PC-3 (cell line): ENCODE results near the gene LITAF. TPM values are rescaled to one million over a fixed set of nuclear protein-coding genes. Genes with fewer than 3 reads are reported as not detected.

Experiments used
- ATAC-seq: fragments of 200-7000 bp; cut with Tn5 transposase; 2 replicates; pipeline ENCODE4 v1.9.1; 2020; ENCODE audit warnings: mild to moderate bottlenecking, moderate library complexity
- BruUV-seq: library from RNA; stranded (reverse); fragments of 400-500 nt; replicated peaks from 2 replicates; lab custom pipeline; 2021; lab: Mats Ljungman, UMichigan
- CTCF ChIA-PET: fragments of 300-600 bp; sonication (Branson Sonifier 250); formaldehyde crosslinking; loops from one replicate; lab custom pipeline; 2022; ENCODE audit warnings: antibody characterized with exemption; lab: Charles Lee
- POLR2A ChIA-PET: fragments of 300-600 bp; sonication (Branson Sonifier 250); formaldehyde crosslinking; loops from one replicate; lab custom pipeline; 2022; ENCODE audit warnings: antibody characterized with exemption; ENCODE audit not compliant: unreplicated experiment; lab: Charles Lee
- DNase-seq: peaks from one replicate; pipeline ENCODE4 v3.0.0-alpha.2; 2015
- H2AFZ ChIP-seq: fragments of 300-600 bp; sonication (generic); 2 replicates; pipeline ENCODE4 v1.6.0; 2016; ENCODE audit warnings: antibody characterized with exemption, low read length
- H3F3A ChIP-seq: fragments of 300-600 bp; sonication (generic); one replicate; pipeline ENCODE4 v1.6.0; 2017; ENCODE audit warnings: antibody characterized with exemption, low read length, control low read depth, mild to moderate bottlenecking; ENCODE audit not compliant: unreplicated experiment
- H3K27ac ChIP-seq: fragments of 300-600 bp; sonication (generic); 2 replicates; pipeline ENCODE4 v1.5.1; 2016; ENCODE audit warnings: mild to moderate bottlenecking, low read length
- H3K27me3 ChIP-seq: fragments of 300-600 bp; sonication (generic); 2 replicates; pipeline ENCODE4 v1.6.1; 2016; ENCODE audit warnings: low read length, mixed read lengths
- H3K36me3 ChIP-seq: fragments of 300-600 bp; sonication (generic); 2 replicates; pipeline ENCODE4 v1.6.1; 2016; ENCODE audit warnings: low read depth, mixed run types, low read length, mixed read lengths
- H3K4me1 ChIP-seq: fragments of 300-600 bp; sonication (generic); 2 replicates; pipeline ENCODE4 v1.5.1; 2016; ENCODE audit warnings: low read length; ENCODE audit not compliant: insufficient read depth
- H3K4me2 ChIP-seq: fragments of 300-600 bp; sonication (generic); 2 replicates; pipeline ENCODE4 v1.6.0; 2016; ENCODE audit warnings: low read length
- H3K4me3 ChIP-seq: fragments of 300-600 bp; sonication (generic); 2 replicates; pipeline ENCODE4 v1.5.1; 2016; ENCODE audit warnings: mild to moderate bottlenecking, low read length, mixed read lengths
- H3K79me2 ChIP-seq: fragments of 300-600 bp; sonication (generic); 2 replicates; pipeline ENCODE4 v1.6.1; 2017; ENCODE audit warnings: low read length, mixed read lengths
- H3K9ac ChIP-seq: fragments of 300-600 bp; sonication (generic); 2 replicates; pipeline ENCODE4 v1.6.0; 2016; ENCODE audit warnings: mild to moderate bottlenecking, low read length
- H3K9me2 ChIP-seq: fragments of 300-600 bp; sonication (generic); replicated peaks from 2 replicates; pipeline ENCODE4 v1.6.1; 2016; ENCODE audit warnings: mixed run types, low read length, mixed read lengths
- H3K9me3 ChIP-seq: fragments of 300-600 bp; sonication (generic); 2 replicates; pipeline ENCODE4 v1.6.1; 2016; ENCODE audit warnings: low read length, mixed read lengths
- H4K20me1 ChIP-seq: fragments of 300-600 bp; sonication (generic); 2 replicates; pipeline ENCODE4 v1.6.1; 2016; ENCODE audit warnings: low read length, mixed read lengths
- CTCF ChIP-seq: fragments of 300-600 bp; sonication (generic); conservative IDR thresholded peaks from 2 replicates; pipeline ENCODE4 v1.5.1; 2017; ENCODE audit warnings: antibody characterized with exemption, low read depth, mild to moderate bottlenecking, low read length
- EZH2 ChIP-seq: fragments of 300-600 bp; sonication (generic); IDR thresholded peaks from one replicate; pipeline ENCODE4 v1.6.1; 2017; ENCODE audit warnings: antibody characterized with exemption, mild to moderate bottlenecking, low read length; ENCODE audit not compliant: unreplicated experiment
- EZH2phosphoT487 ChIP-seq: fragments of 300-600 bp; sonication (generic); IDR thresholded peaks from 2 replicates; pipeline ENCODE4 v1.6.1; 2018; ENCODE audit warnings: mild to moderate bottlenecking, antibody characterized with exemption, low read length, borderline replicate concordance
- intact Hi-C: fragments of 100-400 bp; cut with micrococcal nuclease; formaldehyde crosslinking; loops from 2 replicates; pipeline ENCODE4 v1.9.0; 2023
- total RNA-seq: library from RNA; depleted of rRNA; stranded (reverse); fragments of >200 nt; gene quantifications from 2 replicates; pipeline ENCODE4 v1.2.3, GENCODE V29; 2014

LITAF gene
- total RNA-seq, 1 experiment from 2014 or later: 13.1 TPM

GRCh38 chr16:11630046-11630767 is 43.5 kb upstream of the LITAF start:
- Histone ChIP-seq H3K9me3 (no peaks in the 10 kb centered on the region), H3K79me2 (no peaks in the 10 kb centered on the region), H3K9ac (no peak overlapping the region), H4K20me1 (no peaks in the 10 kb centered on the region), H3K27ac (no peak overlapping the region), H3K4me3 (no peak overlapping the region), H3K4me2 (no peak overlapping the region), H3K27me3 (no peaks in the 10 kb centered on the region), H3K36me3 (no peaks in the 10 kb centered on the region), H3K4me1 (peaks cover 14% of the 10 kb centered on the region), H2AFZ (no peak overlapping the region), H3K9me2 (no peaks in the 10 kb centered on the region), H3F3A (no peaks in the 10 kb centered on the region)
- BruUV-seq: no TSS peak
- ChIA-PET POLR2A (no interaction called here), CTCF (no interaction called here)
- TF ChIP-seq EZH2 (no peak), EZH2phosphoT487 (no peak)
- no peak for ATAC-seq
- DNase-seq: peak; percentile 18
- intact Hi-C loops: no loop called here

GRCh38 chr16:11629071-11630030 is 42.6 kb upstream of the LITAF start:
- no peaks in the 10 kb centered on the region for H3K79me2 ChIP-seq
- no peak overlapping the region for H2AFZ ChIP-seq
- CTCF ChIA-PET: no interaction called here
- ATAC-seq (no peak), DNase-seq (no peak)
- H3K9me3 ChIP-seq: no peaks in the 10 kb centered on the region
- H3K36me3 ChIP-seq: no peaks in the 10 kb centered on the region
- TF ChIP-seq EZH2: no peak
- no peak for TF ChIP-seq CTCF
- TF ChIP-seq EZH2phosphoT487: no peak
- H3K27ac ChIP-seq: no peak overlapping the region
- H3K9ac ChIP-seq: no peak overlapping the region
- H3F3A ChIP-seq: no peaks in the 10 kb centered on the region
- H3K4me3 ChIP-seq: no peak overlapping the region
- intact Hi-C loops: no loop called here
- H4K20me1 ChIP-seq: no peaks in the 10 kb centered on the region
- no peak overlapping the region for H3K4me2 ChIP-seq
- no TSS peak for BruUV-seq
- no peaks in the 10 kb centered on the region for H3K27me3 ChIP-seq
- no peaks in the 10 kb centered on the region for H3K9me2 ChIP-seq
- POLR2A ChIA-PET: no interaction called here
- H3K4me1 ChIP-seq: peaks cover 14% of the 10 kb centered on the region

- ChIA-PET CTCF (no interaction called here), POLR2A (no interaction called here)
- Histone ChIP-seq H3F3A (no peaks in the 10 kb centered on the region), H3K36me3 (no peaks in the 10 kb centered on the region), H3K9me2 (no peaks in the 10 kb centered on the region), H2AFZ (no peak overlapping the region), H3K4me1 (peaks cover 14% of the 10 kb centered on the region), H3K79me2 (no peaks in the 10 kb centered on the region), H3K4me3 (no peak overlapping the region), H3K9ac (no peak overlapping the region), H4K20me1 (no peaks in the 10 kb centered on the region), H3K27ac (peak overlapping the region; percentile 57), H3K4me2 (0 out of 2 replicates have a peak overlapping the region, but pooled peaks have one; percentile 2), H3K9me3 (no peaks in the 10 kb centered on the region), H3K27me3 (no peaks in the 10 kb centered on the region)
- intact Hi-C loops: no loop called here
- no peak for TF ChIP-seq EZH2phosphoT487
- no peak for TF ChIP-seq EZH2
- TF ChIP-seq CTCF: no peak
- peak; percentile 46 for ATAC-seq
- BruUV-seq: no TSS peak
- DNase-seq: peak; percentile 82
Measured at GRCh38 chr16:11627822-11628457, 41.2 kb upstream of the LITAF start.
